PC-3 (cell line): ENCODE results near the gene SAP130.

ENCODE experiments used
- EZH2phosphoT487 ChIP-seq: fragments of 300-600 bp; sonication (generic); IDR thresholded peaks from 2 replicates; pipeline ENCODE4 v1.6.1; 2018; ENCODE audit warnings: mild to moderate bottlenecking, antibody characterized with exemption, low read length, borderline replicate concordance
- TF ChIP-seq, protein P1 (sequence below): fragments of 300-600 bp; sonication (generic); conservative IDR thresholded peaks from 2 replicates; pipeline ENCODE4 v1.5.1; 2017; ENCODE audit warnings: antibody characterized with exemption, low read depth, mild to moderate bottlenecking, low read length

DNA sequence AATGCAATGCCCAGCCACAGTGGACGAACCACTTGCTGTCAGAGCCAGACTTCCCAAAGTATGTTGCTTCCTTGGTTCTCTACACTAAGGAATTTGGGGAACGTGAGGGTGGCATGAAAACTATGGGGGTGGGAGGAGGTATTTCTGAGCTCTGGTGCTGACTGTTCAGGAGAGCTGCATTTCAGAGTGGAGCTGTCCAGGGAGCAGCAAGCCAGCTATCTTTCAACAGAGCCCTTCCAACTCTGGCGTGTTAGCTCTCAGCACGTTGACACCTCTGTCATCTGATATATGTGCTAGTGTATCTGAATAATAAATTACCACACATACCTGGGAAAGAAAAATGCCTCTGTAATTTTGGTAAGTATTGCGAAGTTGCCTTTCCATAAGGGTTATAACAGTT is 66.1 kb downstream of the SAP130 start:
- TF ChIP-seq, protein P1, sequence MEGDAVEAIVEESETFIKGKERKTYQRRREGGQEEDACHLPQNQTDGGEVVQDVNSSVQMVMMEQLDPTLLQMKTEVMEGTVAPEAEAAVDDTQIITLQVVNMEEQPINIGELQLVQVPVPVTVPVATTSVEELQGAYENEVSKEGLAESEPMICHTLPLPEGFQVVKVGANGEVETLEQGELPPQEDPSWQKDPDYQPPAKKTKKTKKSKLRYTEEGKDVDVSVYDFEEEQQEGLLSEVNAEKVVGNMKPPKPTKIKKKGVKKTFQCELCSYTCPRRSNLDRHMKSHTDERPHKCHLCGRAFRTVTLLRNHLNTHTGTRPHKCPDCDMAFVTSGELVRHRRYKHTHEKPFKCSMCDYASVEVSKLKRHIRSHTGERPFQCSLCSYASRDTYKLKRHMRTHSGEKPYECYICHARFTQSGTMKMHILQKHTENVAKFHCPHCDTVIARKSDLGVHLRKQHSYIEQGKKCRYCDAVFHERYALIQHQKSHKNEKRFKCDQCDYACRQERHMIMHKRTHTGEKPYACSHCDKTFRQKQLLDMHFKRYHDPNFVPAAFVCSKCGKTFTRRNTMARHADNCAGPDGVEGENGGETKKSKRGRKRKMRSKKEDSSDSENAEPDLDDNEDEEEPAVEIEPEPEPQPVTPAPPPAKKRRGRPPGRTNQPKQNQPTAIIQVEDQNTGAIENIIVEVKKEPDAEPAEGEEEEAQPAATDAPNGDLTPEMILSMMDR, result no peak
- TF ChIP-seq EZH2phosphoT487, result no peak
